Measurements from ENCODE around the gene MAP3K5. TPM values are rescaled to one million over a fixed set of nuclear protein-coding genes. Genes with fewer than 3 reads are reported as not detected.
A peak's percentile ranks its signal among the peaks of the same experiment; 100 is the strongest.

Gene MAP3K5
- total RNA-seq, 2 donors from 2014 or later: 8.7 to 9.0 TPM

DNA sequence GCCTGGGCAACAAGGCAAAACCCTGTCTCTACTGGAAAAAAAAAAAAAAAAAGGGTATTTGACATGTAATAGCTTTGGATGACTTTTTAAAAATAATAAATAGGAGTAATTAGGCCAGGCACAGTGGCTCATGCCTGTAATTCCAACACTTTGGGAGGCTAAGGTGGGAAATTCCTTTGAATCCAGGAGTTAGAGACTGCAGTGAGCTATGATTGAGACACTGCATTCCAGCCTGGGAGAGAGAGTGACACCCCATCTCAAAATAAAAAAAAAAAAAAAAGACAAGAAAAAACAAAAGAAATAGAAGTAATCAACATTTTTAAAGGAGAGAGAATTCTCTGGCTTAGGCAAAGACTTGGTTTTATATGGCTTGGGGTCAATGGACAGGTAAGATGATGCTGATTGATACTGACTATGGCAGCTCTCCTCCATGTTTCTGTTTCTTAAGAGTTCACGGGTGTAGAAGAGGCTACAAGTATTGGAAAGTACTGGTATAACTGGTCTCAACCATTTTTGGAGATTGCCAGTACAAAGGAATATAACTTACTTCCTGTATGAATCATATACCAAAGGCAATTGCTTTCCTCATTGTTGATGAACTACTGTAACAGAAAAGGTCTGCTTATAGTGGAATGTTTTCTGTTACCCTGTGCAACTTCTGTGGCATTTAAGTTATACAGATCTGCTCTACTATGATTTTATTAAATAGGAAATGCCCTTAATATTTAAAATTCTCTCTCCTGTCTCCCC, 10.1 kb downstream of the MAP3K5 start:
- peak; percentile 89 to 91 for ATAC-seq
- H3K36me3 Mint-ChIP-seq: peaks cover 17 to 20% of the 10 kb centered on the region in 2 donors
- H3K27ac Mint-ChIP-seq: peak overlapping the region; percentile 36 to 77
- no peak for DNase-seq (ENCODE audit: low spot score in 2 of 2)
- H3K9me3 Mint-ChIP-seq: no peaks in the 10 kb centered on the region

DNA sequence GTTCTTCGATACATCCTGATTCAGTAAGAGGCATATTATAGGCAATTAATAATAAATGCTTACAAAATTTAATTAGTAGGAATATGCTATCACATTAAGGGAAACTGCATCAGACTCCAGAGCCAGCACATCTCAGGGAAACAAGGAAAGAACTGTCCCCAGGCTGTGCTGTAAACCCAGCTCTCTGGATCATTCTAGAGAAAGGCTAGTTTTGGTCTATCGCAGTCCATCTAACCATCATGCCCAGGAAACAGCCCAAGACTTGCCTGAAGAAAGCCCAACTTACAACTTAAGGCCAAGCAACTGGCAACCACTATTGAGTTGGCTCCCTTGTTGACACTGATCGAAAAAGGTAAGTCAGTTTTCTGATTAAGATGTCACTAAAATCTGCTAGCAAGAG, 11.3 kb downstream of the MAP3K5 start:
- Mint-ChIP-seq H3K36me3 (peaks cover 17 to 20% of the 10 kb centered on the region in 2 donors), H3K9me3 (no peaks in the 10 kb centered on the region), H3K27ac (no peak overlapping the region)
- ATAC-seq: no peak
- no peak for DNase-seq (ENCODE audit: low spot score in 2 of 2)

DNA sequence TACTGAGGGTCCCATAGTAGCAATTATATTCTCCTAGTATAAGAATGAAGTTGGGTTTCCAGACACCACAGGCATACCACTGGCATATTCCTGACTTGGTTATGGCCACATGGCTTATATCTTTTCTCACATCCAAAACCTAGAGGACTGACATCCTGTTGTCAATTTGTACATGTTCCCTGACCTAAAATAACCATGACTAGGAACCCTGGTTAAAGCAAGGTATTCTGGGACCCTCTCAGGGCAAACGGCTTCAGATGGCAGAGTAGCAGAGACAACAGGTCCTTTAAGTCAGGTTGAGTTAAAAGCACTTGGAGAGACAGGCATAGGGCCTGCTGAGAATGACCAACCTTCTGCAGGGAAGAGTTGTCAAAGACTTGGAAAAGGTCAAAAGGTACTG, 12.6 kb downstream of the MAP3K5 start:
- peaks cover 11 to 13% of the 10 kb centered on the region in 2 donors for H3K36me3 Mint-ChIP-seq
- no peaks in the 10 kb centered on the region for H3K9me3 Mint-ChIP-seq
- ATAC-seq: no peak
- H3K27ac Mint-ChIP-seq: no peak overlapping the region
- no peak for DNase-seq (ENCODE audit: low spot score in 2 of 2)

DNA sequence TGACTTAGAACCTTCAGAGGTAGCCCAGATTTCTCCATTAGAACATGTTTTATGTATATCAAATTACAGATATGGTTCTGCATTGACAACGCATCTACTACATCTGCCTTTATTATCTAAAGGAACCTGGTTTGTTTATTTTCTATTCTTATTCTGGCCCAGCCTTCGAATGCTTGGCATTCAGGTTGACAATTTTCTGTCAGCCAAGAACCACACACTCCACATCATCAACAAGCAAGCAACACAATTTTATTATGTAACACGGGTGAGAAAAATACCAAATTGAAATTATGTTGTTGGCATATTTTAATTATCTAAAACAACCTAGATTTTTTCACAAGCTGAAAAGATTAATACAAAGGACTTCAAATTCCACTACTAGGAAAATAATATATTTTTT, 14.6 kb downstream of the MAP3K5 start:
- H3K27ac Mint-ChIP-seq: no peak overlapping the region
- DNase-seq (ENCODE audit: low spot score in 2 of 2) (no peak), ATAC-seq (no peak)
- peaks cover 9 to 10% of the 10 kb centered on the region in 2 donors for H3K36me3 Mint-ChIP-seq
- peaks cover 4 to 11% of the 10 kb centered on the region in 2 donors for H3K9me3 Mint-ChIP-seq

DNA sequence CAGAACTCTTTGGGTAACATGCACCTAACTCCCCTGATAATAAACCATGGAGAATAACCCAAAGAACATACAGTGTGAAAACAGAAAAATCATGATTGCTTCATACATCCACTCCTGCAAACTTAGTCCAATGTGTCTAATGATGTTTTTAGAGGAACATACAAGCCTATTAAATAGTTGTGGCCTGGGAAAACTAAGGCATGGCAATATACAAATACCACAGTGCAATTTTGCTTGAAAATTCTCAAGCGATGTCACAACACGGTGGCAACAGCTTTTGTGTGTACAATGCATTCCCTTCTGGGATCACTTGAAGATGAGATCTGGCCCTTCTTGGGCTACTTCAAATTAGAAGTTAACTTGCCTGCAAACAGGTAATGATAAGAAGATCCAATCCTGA, 16.7 kb downstream of the MAP3K5 start:
- DNase-seq (ENCODE audit: low spot score in 2 of 2) (no peak), ATAC-seq (no peak)
- no peak overlapping the region for H3K27ac Mint-ChIP-seq
- peaks cover 9 to 10% of the 10 kb centered on the region in 2 donors for H3K36me3 Mint-ChIP-seq
- peaks cover 4 to 11% of the 10 kb centered on the region in 2 donors for H3K9me3 Mint-ChIP-seq

DNA sequence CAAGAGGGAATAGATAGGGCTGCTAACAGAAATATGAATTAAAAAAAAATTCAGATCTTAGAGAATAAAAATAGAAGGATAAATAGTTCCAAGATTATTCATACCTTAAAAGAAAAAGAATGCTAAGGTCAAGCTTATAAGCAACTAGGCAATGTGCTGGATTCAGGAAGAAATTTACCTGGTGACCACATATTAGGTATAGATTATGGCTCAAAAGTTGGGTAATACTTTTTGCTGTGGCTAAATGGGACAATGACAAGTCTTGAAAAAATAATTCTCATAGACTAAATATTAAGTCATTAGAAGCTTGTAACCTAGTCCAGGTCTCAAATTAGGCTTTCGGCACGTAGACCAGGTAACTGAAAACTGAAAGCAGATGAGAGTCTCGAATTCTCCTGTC, 17.2 kb downstream of the MAP3K5 start:
- no peak for ATAC-seq
- Mint-ChIP-seq H3K36me3 (peaks cover 9 to 10% of the 10 kb centered on the region in 2 donors), H3K27ac (no peak overlapping the region), H3K9me3 (peaks cover 4 to 11% of the 10 kb centered on the region in 2 donors)
- no peak for DNase-seq (ENCODE audit: low spot score in 2 of 2)

DNA sequence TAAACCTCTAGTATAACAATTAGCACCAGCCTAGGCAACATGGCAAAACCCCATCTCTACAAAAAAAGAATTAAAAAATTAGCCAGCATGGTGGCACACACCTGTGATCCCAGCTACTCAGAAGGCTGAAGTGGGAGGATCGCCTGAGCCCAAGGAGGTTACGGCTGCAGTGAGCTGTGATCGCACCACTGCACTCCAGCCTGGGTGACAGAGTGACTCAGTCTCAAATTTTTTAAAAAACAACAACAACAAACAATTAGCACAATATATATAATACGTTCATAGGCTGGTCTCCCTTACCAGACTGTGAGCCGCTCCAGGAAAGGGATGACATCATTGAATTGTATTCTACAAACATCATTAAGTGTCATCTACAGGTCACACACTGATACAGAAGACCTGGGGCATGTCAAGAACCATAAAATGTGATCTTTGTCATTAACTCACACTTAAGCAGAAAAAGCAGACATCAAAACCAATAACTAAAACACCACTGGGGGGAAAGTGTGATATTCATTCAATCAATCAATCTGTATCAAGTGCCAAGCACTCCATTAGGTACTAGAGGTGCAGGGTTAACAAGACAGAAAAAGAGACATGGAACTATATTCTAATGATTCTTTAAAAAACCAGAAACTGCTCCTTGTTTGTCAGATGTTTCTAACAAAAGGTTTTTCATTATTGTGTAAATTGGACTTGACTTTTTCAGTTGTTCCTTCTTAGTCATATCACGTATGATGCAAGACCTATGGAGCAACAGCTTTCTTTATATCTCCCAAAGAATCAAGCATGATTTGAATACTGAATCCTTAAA, 17.8 kb downstream of the MAP3K5 start:
- DNase-seq (ENCODE audit: low spot score in 2 of 2) (no peak), ATAC-seq (peak in 1 of 2 donors; percentile 31)
- peaks cover 9 to 10% of the 10 kb centered on the region in 2 donors for H3K36me3 Mint-ChIP-seq
- peaks cover 4 to 11% of the 10 kb centered on the region in 2 donors for H3K9me3 Mint-ChIP-seq
- H3K27ac Mint-ChIP-seq: peak overlapping the region in 1 of 2 donors; percentile 23

DNA sequence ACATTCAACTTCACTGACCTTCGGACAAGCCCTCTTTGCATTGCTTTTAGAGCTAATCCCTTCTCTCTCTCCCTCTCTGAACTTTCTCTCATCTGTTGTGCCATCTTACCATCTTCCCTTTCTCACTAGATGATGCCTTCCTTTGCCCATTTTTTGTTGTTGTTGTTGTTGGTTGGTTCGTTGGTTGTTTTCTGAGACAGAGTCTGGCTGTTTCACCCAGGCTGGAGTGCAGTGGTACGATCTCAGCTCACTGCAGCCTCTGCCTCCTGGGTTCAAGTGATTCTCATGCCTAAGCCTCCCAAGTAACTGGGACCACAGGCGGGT, 18.8 kb downstream of the MAP3K5 start:
- Mint-ChIP-seq H3K27ac (peak overlapping the region in 1 of 2 donors; percentile 47), H3K9me3 (peaks cover 4 to 11% of the 10 kb centered on the region in 2 donors), H3K36me3 (peaks cover 9 to 10% of the 10 kb centered on the region in 2 donors)
- DNase-seq (ENCODE audit: low spot score in 2 of 2): no peak
- no peak for ATAC-seq

DNA sequence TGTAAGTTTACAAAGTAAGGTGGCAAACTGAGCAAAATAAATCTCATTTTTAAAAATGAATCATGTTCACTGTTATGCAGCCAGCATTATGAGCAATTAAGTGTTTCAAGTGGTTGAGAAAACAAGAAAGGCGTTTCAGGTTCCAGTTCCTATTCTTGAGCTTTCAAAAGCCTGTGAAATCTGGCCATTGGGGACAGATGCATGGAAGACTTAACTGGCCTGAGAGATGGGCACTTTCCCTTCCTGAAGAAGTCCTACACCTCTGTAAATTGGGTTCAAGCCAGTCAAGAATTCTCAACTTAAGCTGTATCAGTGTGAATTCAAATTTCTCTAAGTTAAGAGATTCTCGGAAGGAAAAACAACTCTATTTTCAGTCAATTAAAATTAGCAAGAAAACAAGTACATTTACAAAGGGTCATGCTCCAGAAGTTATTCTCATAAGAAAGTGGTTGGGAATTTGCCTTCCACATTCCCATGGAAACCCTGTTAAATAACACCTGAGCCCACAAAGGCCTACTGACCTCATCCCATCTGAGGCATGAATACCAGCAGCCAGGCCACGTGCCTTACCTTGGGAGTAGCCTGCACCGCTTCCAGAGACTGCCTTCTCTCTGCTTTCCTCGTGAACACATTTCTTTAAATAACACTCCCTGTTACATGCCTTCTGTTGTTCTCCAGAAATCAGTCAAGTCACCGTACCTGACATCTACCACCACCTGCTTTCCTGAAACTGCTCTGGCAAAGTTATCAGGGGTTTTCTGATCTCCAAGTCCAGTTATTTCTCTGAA, 19.4 kb downstream of the MAP3K5 start:
- ATAC-seq (peak; percentile 68 to 94), DNase-seq (ENCODE audit: low spot score in 2 of 2) (no peak)
- H3K36me3 Mint-ChIP-seq: peaks cover 9 to 10% of the 10 kb centered on the region in 2 donors
- H3K27ac Mint-ChIP-seq: peak overlapping the region in 1 of 2 donors; percentile 47
- peaks cover 4 to 11% of the 10 kb centered on the region in 2 donors for H3K9me3 Mint-ChIP-seq

DNA sequence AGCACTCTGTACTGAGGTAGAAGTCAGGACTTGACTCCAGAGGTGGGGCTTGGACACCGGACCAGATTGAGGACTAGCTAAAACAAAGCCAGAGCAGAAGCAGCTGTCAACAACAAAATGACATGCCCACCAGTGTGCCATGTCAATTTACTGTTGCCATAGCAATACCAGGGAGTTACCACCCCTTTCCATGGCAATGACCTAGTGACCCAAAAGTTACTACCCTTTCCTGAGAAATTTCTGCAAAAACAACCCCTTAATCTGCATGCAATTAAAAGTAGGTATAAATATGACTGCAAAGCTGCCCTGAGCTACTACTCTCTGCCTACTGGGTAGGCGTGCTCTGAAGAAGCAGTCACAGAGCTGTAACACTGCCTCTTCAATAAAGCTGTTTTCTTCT, 21.0 kb downstream of the MAP3K5 start:
- no peak for ATAC-seq

DNA sequence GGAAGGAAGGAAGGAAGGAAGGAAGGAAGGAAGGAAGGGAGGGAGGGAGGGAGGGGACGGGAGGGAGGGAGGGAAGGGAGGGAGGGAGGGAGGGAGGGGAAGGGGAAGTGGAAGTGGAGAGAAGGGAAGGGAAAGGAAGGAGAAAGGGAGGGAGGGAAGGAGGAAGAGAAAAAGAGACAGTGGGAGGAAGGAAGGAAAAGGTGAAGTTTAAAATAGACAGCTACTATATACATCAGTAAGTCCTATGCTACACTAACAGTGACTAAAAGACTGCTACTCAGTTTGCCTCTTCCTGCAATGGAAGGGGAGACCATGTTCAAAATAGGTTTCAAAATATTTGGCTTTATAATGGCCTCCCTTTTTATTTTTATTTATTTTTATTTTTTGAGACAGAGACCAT, 22.5 kb downstream of the MAP3K5 start:
- no peak overlapping the region for H3K27ac Mint-ChIP-seq
- ATAC-seq (no peak), DNase-seq (ENCODE audit: low spot score in 2 of 2) (no peak)
- peaks cover 4 to 11% of the 10 kb centered on the region in 2 donors for H3K9me3 Mint-ChIP-seq
- H3K36me3 Mint-ChIP-seq: peaks cover 9 to 10% of the 10 kb centered on the region in 2 donors

More for the DNA sequence above, 21.0 kb downstream of the MAP3K5 start:
- no peak overlapping the region for H3K27ac Mint-ChIP-seq
- no peak for DNase-seq (ENCODE audit: low spot score in 2 of 2)
- peaks cover 4 to 11% of the 10 kb centered on the region in 2 donors for H3K9me3 Mint-ChIP-seq
- H3K36me3 Mint-ChIP-seq: peaks cover 9 to 10% of the 10 kb centered on the region in 2 donors

DNA sequence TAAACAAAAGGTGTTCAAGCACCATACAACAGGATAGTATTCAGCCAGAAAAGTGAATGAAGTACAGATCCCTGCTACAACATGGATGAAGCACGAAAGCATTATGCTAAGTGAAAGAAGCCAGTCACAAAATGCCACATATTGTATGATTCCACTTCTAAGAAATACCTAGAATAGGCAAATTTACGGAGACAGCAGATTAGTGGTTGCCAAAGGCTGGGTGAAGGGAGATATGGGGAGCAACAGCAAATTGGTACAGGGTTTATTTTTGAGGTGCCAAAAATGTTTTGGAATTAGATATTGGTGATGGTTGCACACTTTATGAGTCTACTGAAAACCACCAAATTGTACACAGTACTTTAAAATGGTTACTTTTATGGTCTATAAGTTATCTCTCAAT, 23.2 kb downstream of the MAP3K5 start:
- Mint-ChIP-seq H3K9me3 (peaks cover 3 to 10% of the 10 kb centered on the region in 2 donors), H3K36me3 (peaks cover 7 to 8% of the 10 kb centered on the region in 2 donors), H3K27ac (no peak overlapping the region)
- no peak for DNase-seq (ENCODE audit: low spot score in 2 of 2)
- no peak for ATAC-seq

DNA sequence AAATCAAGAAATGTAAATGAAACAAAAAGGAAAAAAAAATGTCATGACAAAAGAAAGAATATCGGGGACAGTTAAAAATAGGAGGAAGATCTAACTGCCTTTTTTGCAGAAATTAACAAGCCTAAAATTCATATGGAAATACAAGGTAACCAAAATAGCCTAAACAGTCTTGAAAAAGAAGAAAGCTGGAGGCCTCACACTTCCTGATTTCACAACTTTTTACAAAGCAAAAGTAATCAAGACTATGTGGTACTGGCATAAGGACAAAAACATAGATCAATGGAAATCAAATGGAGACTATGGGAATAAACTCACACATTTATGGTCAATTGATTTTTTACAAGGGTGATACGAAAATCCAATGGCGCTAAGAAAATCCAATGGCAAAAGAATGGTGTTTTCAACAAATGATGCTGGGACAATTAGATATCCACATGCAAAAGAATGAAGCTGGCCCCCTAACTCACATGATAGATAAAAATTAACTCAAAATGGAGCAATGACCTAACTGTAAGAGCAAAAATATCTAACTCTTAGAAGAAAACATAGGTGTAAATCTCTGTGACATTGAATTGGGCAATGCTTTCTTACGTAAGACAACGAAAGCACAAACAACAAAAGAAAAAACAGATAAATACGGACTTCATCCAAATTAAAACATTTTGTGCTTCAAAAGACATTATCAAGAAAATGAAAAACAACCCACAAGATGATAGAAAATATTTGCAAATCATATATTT, 24.5 kb downstream of the MAP3K5 start:
- no peak for DNase-seq (ENCODE audit: low spot score in 2 of 2)
- peak overlapping the region in 1 of 2 donors; percentile 71 for H3K27ac Mint-ChIP-seq
- ATAC-seq: no peak
- H3K9me3 Mint-ChIP-seq: no peaks in the 10 kb centered on the region
- no peaks in the 10 kb centered on the region for H3K36me3 Mint-ChIP-seq

DNA sequence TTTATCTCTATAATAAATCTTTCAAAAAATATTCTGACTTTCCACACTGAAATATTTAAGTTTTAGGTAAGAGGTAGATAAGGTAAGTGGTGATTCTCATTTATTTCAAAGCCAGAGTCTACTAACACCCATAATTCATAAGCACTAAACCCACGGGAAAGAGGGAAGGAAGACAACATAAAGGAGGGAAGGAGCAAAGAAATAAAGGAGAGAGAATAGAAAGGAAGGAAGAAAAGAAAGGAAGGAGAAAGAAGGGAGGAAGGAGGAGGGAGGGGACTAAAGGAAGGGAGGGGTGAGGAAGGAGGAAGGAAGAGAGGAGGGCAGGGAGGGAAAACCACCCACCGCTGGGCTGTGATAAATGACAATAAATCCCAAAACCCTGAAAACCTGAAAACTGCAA, 25.2 kb downstream of the MAP3K5 start:
- Mint-ChIP-seq H3K9me3 (no peaks in the 10 kb centered on the region), H3K36me3 (no peaks in the 10 kb centered on the region), H3K27ac (peak overlapping the region in 1 of 2 donors; percentile 71)
- DNase-seq (ENCODE audit: low spot score in 2 of 2) (no peak), ATAC-seq (no peak)

DNA sequence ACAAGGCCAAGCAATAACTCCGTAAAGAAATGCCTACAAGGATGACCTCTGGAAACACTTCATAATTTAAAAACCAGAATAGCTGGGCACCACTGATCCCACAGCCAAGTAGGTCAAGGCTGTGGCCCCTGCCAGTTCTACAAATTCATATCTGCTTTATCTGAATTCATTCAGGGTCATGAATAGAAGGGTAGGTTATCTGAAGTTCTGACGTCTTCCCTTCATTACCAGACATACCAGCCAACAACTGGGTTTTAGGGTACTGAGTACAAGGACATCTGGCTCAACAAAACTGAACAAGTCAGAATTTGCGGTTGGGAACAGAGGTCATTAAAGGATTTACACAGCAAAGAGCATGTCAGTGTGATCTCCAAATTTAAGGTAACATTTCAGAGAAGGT, 26.0 kb downstream of the MAP3K5 start:
- DNase-seq (ENCODE audit: low spot score in 2 of 2) (no peak), ATAC-seq (no peak)
- Mint-ChIP-seq H3K27ac (no peak overlapping the region), H3K36me3 (no peaks in the 10 kb centered on the region), H3K9me3 (no peaks in the 10 kb centered on the region)

DNA sequence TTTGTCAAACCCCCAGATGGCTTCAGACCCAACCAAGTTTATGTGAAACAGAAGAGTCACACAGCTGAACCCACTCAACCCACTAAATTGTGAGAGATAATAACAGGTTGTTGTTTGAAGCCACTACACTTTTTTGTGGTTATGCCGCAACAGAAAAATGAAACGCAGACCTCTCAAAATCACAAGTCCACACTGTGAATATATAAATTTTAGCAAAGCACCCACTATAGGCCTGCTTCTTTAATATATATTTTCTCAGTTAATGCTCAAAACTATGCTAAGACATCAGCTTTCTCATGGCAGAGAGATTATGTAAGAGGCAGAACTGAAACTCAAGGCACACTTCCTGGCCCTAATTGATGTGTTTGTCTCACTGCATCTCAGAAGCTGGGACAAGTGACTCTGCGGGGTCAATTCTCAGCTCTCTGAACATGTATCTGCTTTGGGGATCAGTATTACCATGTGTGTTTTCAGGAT, 27.7 kb downstream of the MAP3K5 start:
- Mint-ChIP-seq H3K36me3 (no peaks in the 10 kb centered on the region), H3K27ac (peak overlapping the region in 1 of 2 donors; percentile 55), H3K9me3 (no peaks in the 10 kb centered on the region)
- DNase-seq (ENCODE audit: low spot score in 2 of 2): no peak
- peak; percentile 57 to 68 for ATAC-seq
